ENCODE data around the gene DOCK11.

The DOCK11 gene

DNA sequence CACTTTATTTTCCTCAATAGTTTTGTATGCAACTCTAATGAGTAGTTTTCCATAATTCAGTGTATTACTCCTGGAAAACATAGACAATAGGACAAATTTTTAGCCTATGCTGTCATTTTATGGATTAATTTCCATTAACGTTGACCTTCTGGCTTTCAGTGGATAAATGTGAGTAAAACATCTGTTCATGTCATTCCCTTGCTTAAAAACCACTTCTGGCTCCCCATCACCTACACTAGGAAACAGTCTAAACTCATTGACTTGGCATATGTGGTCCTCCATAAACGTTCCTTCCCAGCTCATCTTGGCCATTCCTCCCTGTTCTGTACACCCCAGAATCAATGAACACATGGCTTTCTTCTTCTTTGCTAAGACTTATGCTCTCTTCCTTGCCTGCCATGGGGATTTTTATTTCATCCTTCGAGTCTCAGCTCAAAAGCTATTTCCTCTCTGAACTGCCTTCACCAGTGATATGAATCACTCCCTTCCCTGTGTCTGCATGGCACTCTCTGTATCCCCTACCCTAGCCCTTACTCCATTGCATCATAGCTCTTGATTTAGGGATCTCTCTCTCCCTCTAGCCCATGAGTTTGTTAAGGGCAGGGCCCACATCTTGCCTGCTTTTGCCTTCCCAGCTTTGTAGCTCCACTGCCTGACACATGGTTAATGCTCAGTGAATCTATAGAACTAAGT is 34.8 kb downstream of the DOCK11 start:
- no peak for DNase-seq (ENCODE audit: low read depth, low spot score)

DNA sequence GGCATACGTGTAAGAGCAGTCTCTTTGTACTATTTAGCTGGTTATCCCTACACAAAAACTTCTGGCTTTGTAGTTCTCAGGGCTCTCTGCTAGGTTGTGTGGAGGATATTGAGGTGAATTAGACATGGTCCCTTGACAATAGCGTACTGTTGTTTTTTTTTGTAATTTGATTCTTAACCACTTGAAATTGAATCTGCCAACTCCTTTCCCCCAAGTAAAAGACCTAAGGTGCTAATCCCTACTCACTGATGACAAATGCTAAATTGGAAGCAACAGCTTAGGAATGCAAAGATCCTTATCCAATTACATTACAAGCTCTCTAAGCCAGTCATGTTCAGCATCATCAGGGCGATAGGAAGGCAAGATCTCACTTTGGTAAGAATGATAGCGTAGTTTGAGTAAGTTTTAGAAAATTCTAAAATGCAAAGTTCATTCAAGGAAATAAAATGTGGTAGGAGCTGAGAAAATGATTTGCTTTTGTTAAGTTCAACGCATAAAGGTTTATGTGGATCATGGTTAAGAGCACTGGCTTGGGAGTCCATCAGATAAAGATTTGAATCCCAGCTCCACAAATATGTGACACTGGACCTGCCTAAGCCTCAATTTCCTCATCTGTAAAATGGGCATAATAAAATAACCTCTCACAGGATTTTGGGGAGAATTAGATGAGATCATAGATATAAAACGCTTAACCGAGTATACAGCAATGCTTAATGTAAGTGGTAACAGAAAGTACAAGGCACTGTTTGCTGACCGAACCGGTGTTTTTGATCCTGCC is 39.3 kb downstream of the DOCK11 start:
- DNase-seq (ENCODE audit: low read depth, low spot score): no peak

GRCh38 chrX:118536204-118536603 is 40.6 kb downstream of the DOCK11 start:
- DNase-seq (ENCODE audit: low read depth, low spot score): no peak

GRCh38 chrX:118536687-118537461 is 41.3 kb downstream of the DOCK11 start:
- no peak for DNase-seq (ENCODE audit: low read depth, low spot score)

DNA sequence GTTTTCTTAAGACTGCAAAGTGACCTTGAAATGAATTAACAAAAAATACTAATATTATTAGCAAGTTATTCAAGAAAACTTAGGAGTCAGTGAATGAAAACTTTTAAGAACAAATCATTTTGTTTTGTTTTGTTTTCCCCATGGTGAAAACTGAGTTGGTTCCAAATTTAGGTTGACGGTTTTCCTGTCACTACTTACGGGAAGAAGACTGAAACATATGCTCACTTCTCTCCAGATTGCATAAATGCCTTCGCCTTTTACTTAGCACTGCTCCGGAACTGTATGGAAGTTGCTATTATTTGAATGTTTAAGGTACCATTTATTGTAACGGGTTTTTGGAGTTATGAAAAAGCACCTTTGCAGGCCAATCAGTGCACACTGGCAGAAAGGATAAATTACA is 42.8 kb downstream of the DOCK11 start:
- DNase-seq (ENCODE audit: low read depth, low spot score): no peak

DNA sequence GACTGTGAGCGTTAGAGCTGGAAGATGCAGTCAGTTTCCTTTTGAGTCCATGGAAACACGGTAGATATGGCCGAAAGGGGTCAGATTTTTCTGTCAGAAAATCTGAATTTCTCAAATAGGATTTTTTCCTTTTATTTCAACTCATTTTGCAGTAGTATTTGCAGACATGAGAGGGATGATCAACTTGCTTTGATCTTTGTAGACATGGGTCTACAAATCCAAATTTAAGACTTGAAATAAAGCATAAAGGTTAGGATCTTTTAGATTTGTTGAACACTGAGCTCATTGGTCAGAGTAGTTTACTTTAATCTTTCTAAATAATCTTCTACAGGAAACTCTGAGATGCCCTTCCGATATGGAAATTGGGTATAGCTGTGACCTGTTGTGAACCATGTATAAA is 44.7 kb downstream of the DOCK11 start:
- no peak for DNase-seq (ENCODE audit: low read depth, low spot score)

DNA sequence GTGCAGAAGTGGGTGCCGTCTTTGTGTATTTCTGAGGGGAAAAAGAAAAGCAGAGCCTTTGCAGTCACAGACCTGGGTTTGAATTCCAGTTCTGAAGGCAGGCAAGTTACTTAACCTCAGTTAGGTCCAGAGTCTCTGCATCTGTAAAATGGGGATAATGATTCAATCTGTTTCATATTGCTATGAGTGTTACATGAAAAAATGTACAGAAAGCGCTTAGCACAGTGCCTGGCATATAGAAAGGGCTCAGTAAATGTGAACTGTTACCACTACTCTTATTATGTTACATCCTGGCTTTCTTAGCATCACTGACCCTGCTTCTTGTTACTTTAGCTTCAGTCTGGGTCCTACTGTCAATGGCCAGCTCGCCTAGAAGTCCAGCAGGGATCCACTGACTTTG is 45.9 kb downstream of the DOCK11 start:
- DNase-seq (ENCODE audit: low read depth, low spot score): no peak

GRCh38 chrX:118545510-118545909 is 49.9 kb downstream of the DOCK11 start:
- DNase-seq (ENCODE audit: low read depth, low spot score): no peak

DNA sequence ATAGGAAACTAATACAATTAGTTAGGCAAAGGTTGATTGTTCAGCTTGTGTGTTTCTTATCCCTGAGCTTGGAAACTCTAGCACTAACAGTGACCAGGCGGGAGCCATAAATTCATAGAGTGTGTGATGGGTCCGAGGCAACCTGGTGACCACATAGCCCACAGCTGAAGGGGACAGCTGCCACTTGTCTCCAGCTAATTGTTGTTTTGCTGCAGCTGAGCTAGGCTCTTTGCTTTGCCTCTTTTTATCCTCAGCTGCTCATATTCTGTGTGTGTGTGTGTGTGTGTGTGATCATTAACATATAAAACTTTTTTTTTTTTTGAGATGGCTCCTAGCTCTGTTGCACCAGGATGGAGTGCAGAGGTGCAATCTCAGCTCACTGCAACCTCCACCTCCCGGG is 53.2 kb downstream of the DOCK11 start:
- no peak for DNase-seq (ENCODE audit: low read depth, low spot score)

GRCh38 chrX:118550792-118551191 is 55.2 kb downstream of the DOCK11 start:
- DNase-seq (ENCODE audit: low read depth, low spot score): no peak

GRCh38 chrX:118551426-118551825 is 55.8 kb downstream of the DOCK11 start:
- no peak for DNase-seq (ENCODE audit: low read depth, low spot score)

DNA sequence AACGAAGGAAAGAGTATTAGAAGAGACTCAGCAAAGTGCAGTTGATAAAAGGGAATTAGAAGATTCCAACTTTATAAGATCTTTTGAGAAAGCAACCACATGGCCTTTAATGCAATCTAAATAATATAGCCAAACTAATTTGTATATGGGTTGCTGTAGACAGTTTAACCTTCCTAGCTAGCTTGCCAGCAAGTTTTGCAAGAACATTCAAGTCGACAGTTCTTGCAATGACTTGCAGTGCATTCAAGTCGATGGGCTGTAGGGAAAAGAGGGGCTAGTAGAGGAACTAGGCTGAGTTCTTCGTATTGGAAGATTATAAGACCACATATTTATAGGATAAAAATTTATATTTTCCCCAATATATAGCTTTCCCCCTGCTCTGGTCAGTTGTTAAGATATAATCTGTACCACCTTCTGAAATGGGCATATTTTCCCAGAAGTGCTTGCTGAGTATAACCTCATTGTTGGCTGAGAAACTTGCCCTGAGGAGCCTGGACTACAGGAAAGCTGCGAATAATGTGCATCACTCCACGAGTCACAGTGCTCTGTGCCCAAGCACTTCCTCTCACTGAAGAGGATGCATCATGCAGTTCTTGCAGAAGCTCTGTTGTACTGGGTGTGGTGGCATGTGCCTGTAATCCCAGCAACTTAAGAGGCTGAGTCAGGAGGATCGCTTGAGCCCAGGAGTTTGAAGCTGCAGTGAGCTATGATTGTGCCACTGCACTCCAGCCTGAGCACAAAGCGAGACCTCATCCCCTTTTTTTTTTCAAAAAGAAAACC is 56.7 kb downstream of the DOCK11 start:
- DNase-seq (ENCODE audit: low read depth, low spot score): no peak

- no peak for DNase-seq (ENCODE audit: low read depth, low spot score)
These were observed 57.6 kb downstream of the DOCK11 start for GRCh38 chrX:118553042-118553710.

DNA sequence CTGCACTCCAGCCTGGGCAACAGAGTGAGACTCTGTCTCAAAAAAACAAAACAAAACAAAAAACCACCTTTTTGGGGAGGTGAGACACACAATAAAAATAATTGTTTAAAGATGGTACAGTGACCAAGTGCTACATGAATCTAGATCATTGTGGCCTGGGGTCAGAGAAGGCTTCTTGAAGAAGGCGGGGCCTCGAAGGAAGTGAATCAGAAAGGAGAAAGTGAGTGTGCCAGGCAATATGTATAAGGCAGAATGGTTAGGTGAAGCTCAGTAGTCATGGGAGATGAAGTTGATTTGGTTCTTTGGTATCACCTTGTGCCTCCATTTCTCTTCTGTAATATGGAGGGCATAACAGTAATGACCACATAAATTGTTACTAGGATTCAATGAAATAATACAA is 58.9 kb downstream of the DOCK11 start:
- DNase-seq (ENCODE audit: low read depth, low spot score): no peak

DNA sequence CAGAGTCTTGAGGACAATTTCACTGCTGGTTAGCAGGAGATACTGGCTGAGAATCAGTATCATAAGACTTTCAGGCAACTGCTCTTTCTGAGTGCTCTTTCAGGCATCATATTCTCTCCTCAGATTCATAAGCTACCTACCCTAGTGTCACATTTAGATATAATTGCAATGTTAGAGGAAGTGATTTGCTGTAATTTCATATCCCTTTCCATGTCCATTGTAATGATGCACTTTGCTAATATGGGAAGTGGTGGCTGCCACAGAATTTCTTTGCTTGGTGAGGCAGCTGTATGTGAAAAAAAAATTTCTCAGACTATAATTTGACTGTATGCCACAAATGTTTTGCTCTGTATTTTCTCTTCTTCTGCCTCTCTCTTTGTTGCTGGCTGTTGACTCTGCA is 63.3 kb downstream of the DOCK11 start:
- no peak for DNase-seq (ENCODE audit: low read depth, low spot score)

GRCh38 chrX:118560489-118560888 is 64.9 kb downstream of the DOCK11 start:
- DNase-seq (ENCODE audit: low read depth, low spot score): no peak

DNA sequence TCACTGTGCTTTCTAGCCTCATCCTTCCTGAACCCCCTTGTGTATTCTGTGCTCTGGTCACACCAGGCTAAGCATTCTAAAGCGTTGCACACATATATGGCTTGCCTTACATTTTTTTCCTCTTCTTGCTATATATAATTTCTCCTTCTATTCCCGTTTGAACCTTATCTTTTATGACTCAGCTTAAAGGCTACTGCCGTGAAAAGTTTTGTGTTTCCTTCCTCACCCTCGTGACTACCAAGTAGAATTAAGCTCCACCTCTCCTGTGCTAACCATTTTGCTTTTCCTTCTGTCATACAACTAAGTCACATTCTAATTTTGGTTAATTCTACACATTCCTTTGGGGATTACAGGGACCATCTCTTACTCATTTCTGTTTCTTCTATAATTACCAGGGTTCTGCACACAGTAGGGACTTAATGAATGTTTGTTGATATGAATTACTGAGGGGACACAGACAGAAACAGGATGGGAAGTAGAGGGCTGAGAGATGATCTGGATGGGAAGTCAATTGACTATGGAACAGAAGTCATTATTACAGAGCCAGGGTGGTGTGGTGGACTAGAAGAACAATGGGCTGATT is 67.1 kb downstream of the DOCK11 start:
- no peak for DNase-seq (ENCODE audit: low read depth, low spot score)

DNA sequence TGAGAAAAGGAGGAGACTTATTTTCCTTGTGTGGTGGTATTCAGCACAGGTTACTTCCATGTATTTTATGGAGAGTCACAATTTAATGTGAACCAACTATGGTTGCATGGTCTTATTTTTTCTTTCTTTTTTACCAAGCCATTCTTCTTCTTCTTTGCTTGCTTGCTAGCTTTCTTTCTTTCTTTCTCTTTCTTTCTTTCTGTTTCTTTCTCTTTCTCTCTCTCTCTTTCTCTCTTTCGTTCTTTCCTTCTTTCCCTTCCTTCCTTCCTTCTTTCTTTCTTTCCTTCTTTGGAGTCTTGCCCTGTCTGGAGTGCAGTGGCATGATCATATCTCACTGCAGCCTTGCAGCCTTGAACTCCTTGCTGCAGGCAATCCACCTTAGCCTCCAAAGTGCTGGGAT is 68.9 kb downstream of the DOCK11 start:
- DNase-seq (ENCODE audit: low read depth, low spot score): no peak

- DNase-seq (ENCODE audit: low read depth, low spot score): no peak
These were observed 70.2 kb downstream of the DOCK11 start for GRCh38 chrX:118565853-118566252.

- no peak for DNase-seq (ENCODE audit: low read depth, low spot score)
These were observed 70.7 kb downstream of the DOCK11 start for GRCh38 chrX:118566359-118566758.

GRCh38 chrX:118569676-118570075 is 74.1 kb downstream of the DOCK11 start:
- DNase-seq (ENCODE audit: low read depth, low spot score): no peak
